Glomerular visceral epithelial cell (primary cell): ENCODE results near the gene MFSD12.
A peak's percentile ranks its signal among the peaks of the same experiment; 100 is the strongest.

Experiments
- DNase-seq: peaks from one replicate; pipeline ENCODE4 v3.0.0-alpha.2; 2016; ENCODE audit errors: extremely low spot score

MFSD12 gene

DNA sequence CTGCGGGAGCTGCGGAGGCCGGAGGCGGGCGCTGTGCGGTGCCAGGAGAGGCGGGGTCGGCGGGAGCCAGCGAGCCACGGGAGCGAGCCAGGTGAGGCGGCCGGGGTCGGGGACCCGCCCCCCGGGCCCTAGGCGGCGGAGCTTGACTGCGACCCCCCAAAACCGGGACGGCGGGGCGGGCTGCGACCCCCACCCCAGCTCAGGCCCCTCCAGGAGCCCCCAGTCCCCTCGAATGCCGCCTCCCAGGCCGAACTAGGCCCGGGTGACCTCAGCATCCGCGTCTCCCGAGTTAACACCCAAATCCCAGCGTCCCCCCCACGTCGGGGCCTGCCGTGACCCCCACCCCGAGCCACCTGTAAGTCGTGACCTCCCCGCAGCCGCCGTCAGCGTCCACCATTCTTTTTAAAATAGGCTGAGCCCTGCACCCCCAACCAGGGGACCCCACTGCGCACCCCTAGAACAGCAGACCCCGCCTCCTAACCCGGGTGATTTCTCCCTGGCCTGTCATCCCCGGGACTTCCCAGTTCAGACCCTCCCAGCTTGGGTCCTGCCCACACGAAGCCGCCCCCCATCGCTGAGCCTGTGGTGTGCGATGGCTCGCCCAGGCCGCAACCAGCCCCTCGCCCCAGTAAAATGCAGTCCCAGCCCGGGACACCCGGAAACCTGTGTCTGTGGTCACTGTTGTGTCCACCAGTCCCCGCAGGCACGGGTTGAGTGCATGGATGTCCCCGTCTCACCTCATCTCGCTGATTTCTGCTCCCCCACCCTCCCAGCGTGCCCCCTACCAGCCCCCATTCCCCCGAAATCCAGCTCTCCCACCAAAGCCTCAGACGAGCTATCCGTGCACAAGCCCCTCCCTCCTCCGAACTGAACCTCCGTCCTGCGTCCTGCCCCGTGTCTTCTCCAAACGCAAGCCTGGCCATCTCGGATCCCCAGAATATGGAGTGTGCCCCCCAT, 50.7 kb downstream of the MFSD12 start:
- DNase-seq, result peak; percentile 38

DNA sequence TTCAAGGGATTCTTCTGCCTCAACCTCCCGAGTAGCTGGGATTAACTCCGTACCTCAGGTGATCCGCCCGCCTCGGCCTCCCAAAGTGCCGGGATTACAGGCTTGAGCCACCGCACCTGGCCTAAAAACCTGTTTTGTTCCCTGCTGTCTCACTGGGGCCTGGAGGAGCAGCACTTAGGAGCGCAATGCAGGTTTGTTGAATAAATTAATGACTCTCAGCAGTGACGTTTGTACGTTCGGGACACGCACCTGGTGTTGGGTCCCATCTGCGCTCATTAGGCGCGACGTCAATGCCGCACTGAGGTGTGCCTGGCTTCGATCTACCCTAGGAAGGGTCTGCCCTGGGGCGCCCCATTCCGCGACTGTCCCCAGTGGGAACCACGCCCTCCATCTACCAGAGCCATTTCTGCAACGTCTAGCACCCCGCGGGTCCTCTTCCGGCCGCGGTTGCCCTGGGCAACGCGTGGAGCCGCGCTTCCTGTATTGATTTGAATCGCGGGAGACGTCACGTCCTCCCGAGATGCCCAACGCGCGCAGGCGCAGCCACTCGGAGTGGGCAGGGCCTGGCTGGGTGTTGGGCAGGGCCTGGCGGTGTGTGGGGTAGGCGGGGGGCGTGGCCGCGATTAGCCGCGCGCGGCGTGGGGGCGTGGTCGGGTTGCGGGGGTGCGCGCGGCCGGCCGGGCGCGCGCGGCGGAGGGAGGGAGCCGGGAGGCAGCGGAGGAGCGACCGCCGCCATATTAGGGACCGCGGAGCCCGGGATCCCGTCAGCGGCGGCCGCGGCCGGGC, 51.6 kb downstream of the MFSD12 start, which contains the start of gene FZR1:
FZR1 (plus strand) TSS at position 714 of the 786 bp plus-strand sequence. CDS start 16,679 bp downstream, outside the sequence.
- peak; percentile 100 for DNase-seq

DNA sequence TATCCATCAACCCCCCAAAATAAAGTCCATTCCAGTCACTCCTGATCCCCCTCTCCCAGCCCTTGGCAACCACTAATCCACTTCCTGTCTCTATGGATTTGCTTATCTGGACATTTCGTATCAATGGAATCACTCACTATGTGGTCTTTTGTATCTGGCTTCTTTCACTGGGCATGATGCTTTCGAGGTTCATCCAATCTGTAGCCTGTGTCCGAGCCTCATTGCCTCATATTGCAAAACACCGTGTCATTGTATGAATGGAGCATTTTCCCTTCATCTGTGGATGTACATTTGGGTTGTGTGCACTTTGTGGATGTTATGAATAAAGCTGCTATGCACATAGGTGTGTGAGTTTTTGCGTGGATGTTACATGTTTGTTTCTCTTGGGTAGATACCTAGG, 52.7 kb downstream of the MFSD12 start:
- no peak for DNase-seq

DNA sequence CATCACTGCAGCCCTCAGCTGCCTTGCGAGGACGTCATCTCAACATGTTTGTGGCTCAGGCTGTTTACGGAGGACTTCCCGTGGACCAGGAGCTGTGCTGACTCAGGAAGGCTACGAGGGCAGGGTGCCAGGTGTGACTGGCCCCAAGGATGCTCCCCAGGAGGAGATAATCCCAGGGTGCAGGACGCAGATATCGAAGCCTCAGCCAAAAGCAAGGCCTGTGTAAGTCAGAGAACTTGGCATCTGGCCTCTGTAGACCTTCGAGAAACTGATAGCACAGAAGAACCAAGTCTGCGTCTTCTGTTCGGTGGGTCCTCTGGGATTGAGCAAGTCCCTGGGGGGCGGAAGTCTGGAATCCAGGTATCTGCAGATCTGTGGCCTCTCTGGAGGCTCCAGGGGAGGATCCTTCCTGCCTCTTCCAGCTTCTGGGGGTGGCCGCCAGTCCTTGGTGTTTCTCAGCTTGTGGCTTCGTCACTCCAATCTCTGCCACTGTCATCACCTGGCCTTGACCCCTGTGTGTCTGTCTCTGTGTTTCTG, 54.3 kb downstream of the MFSD12 start:
- no peak for DNase-seq

DNA sequence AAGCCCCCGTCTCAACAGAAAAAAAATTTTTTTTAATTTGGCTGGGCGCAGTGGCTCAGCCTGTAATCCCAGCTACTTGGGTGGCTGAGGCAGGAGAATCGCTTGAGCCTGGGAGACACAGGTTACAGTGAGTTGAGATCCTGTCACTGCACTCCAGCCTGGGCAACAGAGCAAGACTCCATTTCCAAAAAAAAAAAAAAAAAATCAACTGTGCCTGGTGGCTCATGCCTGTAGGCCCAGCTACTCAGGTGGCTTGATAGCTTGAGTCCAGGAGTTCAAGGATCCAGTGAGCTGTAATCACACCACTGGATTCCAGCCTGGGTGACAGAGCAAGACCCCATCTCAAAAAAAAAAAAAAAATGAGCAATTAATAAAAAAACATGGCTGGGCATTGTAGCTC, 55.6 kb downstream of the MFSD12 start:
- no peak for DNase-seq

DNA sequence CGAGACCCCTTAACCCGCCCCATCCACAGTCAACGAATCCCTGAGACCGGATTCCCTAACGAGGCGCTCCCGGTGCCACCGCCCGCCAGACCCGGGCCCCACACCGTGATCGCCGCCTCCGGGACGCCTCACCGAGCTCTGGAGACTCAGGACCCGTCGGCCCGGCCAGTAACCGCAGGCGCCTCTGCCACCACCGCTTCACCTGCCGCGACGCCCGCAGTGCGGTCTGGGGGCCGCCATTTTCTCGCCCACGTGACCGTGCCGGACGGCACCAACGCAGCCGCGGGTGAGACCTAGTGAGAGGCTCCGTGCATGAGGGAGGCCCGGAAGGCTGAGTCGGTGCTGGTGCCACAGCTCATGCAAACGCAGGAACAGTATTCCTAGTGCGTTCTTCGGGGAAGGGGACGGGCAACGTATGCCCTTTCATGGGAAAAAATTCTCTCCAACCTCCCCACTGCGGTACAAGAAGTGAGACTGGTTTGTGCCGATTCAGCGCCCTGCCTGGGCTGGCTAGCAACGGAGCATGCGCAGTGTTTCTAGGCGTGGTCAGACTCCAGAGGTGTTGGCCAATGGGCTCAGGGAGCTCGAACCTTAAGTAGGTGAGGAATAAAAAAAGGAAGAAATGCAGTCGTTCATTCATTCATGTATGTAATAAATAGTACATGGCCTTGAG, 56.8 kb downstream of the MFSD12 start, which contains the start of gene DOHH:
DOHH (minus strand) TSS at position 246 of the 673 bp plus-strand sequence. CDS start 3,860 bp downstream, outside the sequence.
- DNase-seq, result peak; percentile 97

DNA sequence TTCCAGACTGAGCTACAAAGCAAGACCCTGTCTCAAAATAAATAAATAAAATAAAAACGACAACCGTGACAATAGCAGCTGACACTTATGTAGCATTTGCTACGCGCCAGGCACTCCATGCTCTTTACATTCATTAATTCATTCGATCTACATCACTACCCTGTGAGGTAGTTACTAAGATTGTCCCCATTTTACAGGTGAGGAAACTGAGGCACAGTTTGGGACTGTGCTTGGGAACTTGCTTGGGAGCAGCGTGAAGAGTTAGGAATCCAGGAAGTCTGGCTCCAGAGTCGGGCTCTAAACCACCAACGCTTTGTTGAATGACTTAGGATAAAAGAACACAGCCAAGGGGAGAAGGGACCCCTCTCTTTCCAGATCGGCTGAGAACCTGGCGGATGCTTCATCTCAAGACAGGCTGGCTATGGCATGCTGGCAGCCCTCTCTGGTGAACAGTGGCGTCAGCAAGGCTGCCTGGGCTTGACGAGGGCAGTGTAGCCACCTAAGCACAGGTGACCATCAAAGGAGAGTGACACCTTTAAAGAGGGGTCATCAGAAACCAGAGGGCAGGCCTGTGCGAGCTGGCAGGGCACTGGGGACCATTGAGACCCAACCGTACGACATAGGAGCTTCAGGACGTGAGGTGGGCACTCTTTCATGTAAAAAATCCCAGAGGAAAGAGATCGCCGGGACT, 57.5 kb downstream of the MFSD12 start:
- no peak for DNase-seq

DNA sequence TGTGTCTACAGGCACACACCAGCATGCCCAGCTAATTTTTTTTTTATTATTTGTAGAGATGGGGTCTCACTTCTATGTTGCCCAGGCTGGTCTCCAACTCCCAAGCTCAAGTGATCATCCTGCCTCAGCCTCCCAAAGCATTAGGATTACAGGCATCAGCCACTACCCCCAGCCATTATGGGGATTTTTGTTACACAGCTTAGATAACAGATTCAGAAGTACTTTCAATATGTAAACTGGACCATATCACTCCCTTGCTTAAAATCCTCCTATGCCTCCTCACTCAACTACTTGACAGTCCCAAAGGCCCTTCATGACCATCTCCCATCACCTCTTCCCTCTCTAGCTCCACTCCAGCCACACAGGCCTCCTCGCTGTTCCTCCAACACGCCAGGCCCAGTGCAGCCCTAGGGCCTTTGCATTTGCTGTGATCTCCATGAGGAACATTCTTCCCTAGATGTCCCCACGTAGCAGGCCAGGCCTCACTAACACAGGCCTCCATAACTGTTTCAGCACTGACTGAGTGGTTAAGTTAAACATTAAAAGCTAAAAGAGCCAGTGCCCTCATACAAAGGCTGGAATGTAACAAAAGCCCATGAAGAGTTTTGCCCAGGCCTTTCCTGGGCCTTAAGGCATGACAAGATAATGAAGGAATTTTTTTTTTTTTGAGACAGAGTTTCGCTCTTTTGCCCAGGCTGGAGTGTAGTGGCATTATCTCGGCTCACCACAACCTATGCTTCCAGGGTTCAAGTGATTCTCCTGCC, 59.4 kb downstream of the MFSD12 start:
- peak; percentile 63 for DNase-seq

DNA sequence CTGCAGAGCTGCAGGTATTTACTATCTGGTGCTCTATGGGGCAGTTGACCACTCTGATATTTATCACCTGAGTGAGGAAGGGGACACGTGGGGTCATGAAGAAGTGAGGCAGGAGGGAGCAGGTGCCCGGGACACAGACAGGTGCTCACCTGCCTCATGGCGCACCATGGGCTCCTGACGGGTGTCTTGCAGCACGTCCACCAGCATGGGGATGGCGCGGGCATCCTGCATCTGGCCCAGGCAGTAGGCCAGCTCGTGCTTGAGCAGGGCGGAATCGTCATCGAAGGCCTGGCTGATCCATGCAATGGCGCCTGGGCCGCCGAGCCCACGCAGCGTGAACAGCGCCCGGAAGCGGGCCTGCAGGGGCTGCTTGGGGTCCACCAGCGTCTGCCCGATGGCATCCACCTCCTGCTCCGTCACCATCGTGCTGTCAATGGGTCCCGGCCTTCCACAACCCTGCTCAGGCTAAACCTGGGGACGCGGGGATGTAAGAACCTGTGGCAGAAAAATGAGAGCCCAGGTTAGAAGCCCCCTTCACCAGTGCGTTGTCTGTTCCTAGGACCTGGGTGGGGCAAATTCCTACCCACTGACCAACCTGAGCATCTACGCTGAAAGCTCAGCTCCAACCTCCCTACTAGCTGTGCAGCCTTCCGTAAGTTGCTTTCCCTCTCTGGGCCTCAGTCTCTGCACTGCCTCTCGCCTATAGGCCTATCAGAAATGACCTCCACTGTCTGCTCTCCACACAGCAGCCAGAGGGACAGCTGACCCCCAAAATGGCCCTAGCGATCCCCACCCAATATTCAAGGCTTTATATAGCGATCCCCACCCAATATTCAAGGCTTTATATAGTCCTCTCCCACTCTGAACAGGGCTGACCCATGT, 60.8 kb downstream of the MFSD12 start:
- no peak for DNase-seq

DNA sequence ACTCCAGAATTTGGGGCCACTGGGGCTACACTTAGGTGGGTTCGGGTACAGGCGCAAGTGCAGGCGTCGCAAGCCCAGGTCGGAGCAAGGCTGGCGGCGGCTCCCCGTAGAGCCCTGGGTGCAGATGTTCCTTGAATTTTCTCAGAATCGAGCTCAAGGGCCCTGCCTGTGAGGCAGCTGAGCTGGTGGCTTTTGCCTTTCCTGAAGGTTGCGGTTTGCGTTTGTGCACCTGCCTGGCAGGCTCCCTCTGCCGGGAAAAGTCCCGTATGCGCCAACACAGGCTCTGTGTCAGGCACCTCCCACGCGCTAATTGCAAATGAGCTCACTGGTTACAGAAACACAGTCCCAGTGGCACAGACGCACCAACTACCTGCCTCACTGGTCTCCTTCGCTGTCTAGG, 62.8 kb downstream of the MFSD12 start:
- DNase-seq, result no peak
